Endometrium (tissue), 2 donors: ENCODE results near the gene GTF2H4.

Experiments
- FAIRE-seq: peaks from 2 replicates; lab custom pipeline; 2012; peaks lifted over from hg19 to GRCh38; lab: Jason Lieb, UNC
- donor health status: control.
- donor health status: control.

GTF2H4 gene

GRCh38 chr6:30882759-30883684 lies 25.0 kb upstream of the GTF2H4 start:
- no peak for FAIRE-seq

- no peak for FAIRE-seq
Observed at GRCh38 chr6:30883685-30884520, 24.1 kb upstream of the GTF2H4 start, which contains the start of gene DDR1. Gene DDR1, plus strand, starts transcription at chr6:30884519. Its CDS starts 4,211 bp downstream, at chr6:30888730.

- no peak for FAIRE-seq
Observed at GRCh38 chr6:30884521-30885480, 23.2 kb upstream of the GTF2H4 start.

GRCh38 chr6:30885481-30885998 lies 22.5 kb upstream of the GTF2H4 start:
- no peak for FAIRE-seq

GRCh38 chr6:30885999-30886896 lies 21.8 kb upstream of the GTF2H4 start:
- FAIRE-seq: no peak

- FAIRE-seq: no peak
Observed at GRCh38 chr6:30886897-30887255, 21.1 kb upstream of the GTF2H4 start.

GRCh38 chr6:30887901-30888815 lies 19.8 kb upstream of the GTF2H4 start:
- FAIRE-seq: no peak

GRCh38 chr6:30888816-30889495 lies 19.1 kb upstream of the GTF2H4 start:
- no peak for FAIRE-seq

GRCh38 chr6:30889496-30889885 lies 18.5 kb upstream of the GTF2H4 start:
- FAIRE-seq: no peak

GRCh38 chr6:30889921-30890645 lies 17.9 kb upstream of the GTF2H4 start:
- no peak for FAIRE-seq

- FAIRE-seq: no peak
Observed at GRCh38 chr6:30890646-30891449, 17.2 kb upstream of the GTF2H4 start.

GRCh38 chr6:30891450-30891723 lies 16.6 kb upstream of the GTF2H4 start:
- FAIRE-seq: no peak

GRCh38 chr6:30891816-30892538 lies 16.0 kb upstream of the GTF2H4 start:
- no peak for FAIRE-seq

GRCh38 chr6:30893001-30893591 lies 14.9 kb upstream of the GTF2H4 start:
- FAIRE-seq: no peak

GRCh38 chr6:30893666-30894065 lies 14.3 kb upstream of the GTF2H4 start:
- FAIRE-seq: no peak

GRCh38 chr6:30894381-30894780 lies 13.6 kb upstream of the GTF2H4 start:
- FAIRE-seq: no peak
